Body of pancreas (tissue), 4 donors: ENCODE results near the gene NKTR. TPM values are rescaled to one million over a fixed set of nuclear protein-coding genes. Genes with fewer than 3 reads are reported as not detected.

ENCODE experiments used
- ATAC-seq: fragments of 150-250 bp; one replicate; pipeline ENCODE4 v1.9.1; 2016
- DNase-seq, 4 donors: peaks; one replicate each; pipeline ENCODE4 v3.0.0-alpha.2; 2019
- H3K27ac ChIP-seq, 4 donors: fragments of 200-600 bp; sonication (generic); 1 replicate in 3 of 4; 2 replicates in 1 of 4; pipeline versions ENCODE4 v1.5.1 to v1.6.1; 2016 to 2019; ENCODE audit warnings: mild to moderate bottlenecking in 1 of 4, mixed read lengths in 1 of 4, moderate library complexity in 1 of 4
- H3K27me3 ChIP-seq, 2 donors: fragments of 200-600 bp; sonication (generic); one replicate each; pipeline ENCODE4 v1.6.0; 2016; ENCODE audit warnings: mild to moderate bottlenecking in 1 of 2
- H3K36me3 ChIP-seq, 2 donors: fragments of 200-600 bp; sonication (generic); replicated peaks in 1 of 2; 2 replicates each; pipeline ENCODE4 v1.5.1; 2016; ENCODE audit warnings: low read depth in 2 of 2; ENCODE audit not compliant: insufficient read depth in 1 of 2
- H3K4me1 ChIP-seq: fragments of 200-600 bp; sonication (generic); one replicate; pipeline ENCODE4 v1.6.0; 2016
- H3K4me3 ChIP-seq, 2 donors: fragments of 200-600 bp; sonication (generic); 1 replicate in 1 of 2; 2 replicates in 1 of 2; pipeline ENCODE4 v1.5.1; 2016 to 2019
- H3K9me3 ChIP-seq, 3 donors: fragments of 200-600 bp; sonication (generic); 1 replicate in 2 of 3; 2 replicates in 1 of 3; pipeline ENCODE4 v1.5.1; 2016
- CTCF ChIP-seq, 7 experiments: fragments of 450-650 bp in 4 of 7; fragments of 200-600 bp in 3 of 7; sonication (generic) in 3 of 7; IDR thresholded peaks; one replicate each; pipeline ENCODE4 v1.5.1; 2016 to 2019; ENCODE audit warnings: antibody characterized with exemption in 7 of 7
- POLR2A ChIP-seq, 3 donors: fragments of 450-650 bp; IDR thresholded peaks; one replicate each; pipeline ENCODE4 v1.6.1; 2016; ENCODE audit warnings: antibody characterized with exemption in 3 of 3, mild to moderate bottlenecking in 2 of 3
- WGBS, 2 donors: methylation state at CpG; one replicate each; pipeline ENCODE4 v1.1.5; 2017; 5-methylcytosine and 5-hydroxymethylcytosine counted together
- intact Hi-C: fragments of 100-400 bp; cut with DNase I; formaldehyde crosslinking; loops from one replicate; pipeline ENCODE4 v1.15.1; 2023
- total RNA-seq, 2 donors: library from RNA; depleted of rRNA; stranded (reverse); fragments of >200 nt; gene quantifications; one replicate each; pipeline ENCODE4 v1.1.0, GENCODE V29; 2016

Gene NKTR
- total RNA-seq, 2 donors from 2014 or later: 115 to 128 TPM

- DNase-seq: no peak
- H3K4me1 ChIP-seq: no peaks in the 10 kb centered on the region
- intact Hi-C loops: no loop called here
- no peaks in the 10 kb centered on the region for H3K27me3 ChIP-seq
- H3K36me3 ChIP-seq: no peaks in the 10 kb centered on the region
- no peak overlapping the region for H3K27ac ChIP-seq
- WGBS, 2 donors: 49 to 52% methylated on average over 6 to 8 of the region's 8 CpGs
- H3K9me3 ChIP-seq: no peaks in the 10 kb centered on the region
- H3K4me3 ChIP-seq: no peak overlapping the region
- no peak for ATAC-seq
- no peak for TF ChIP-seq POLR2A (IDR thresholded peaks at IDR 0.05)
- TF ChIP-seq CTCF (IDR thresholded peaks at IDR 0.05): no peak
Measured at GRCh38 chr3:42667523-42668412, 67.3 kb downstream of the NKTR start.

- 83 to 86% methylated on average over 2 of the region's 2 CpGs for WGBS, 2 donors
- intact Hi-C loops: no loop called here
- ATAC-seq: no peak
Measured at GRCh38 chr3:42668413-42668760, 67.9 kb downstream of the NKTR start.

GRCh38 chr3:42668793-42669217, 68.3 kb downstream of the NKTR start:
- no peak overlapping the region for H3K27ac ChIP-seq
- TF ChIP-seq CTCF (IDR thresholded peaks at IDR 0.05) (no peak), POLR2A (IDR thresholded peaks at IDR 0.05) (no peak)
- intact Hi-C loops: no loop called here
- DNase-seq (no peak), ATAC-seq (no peak)
- no peaks in the 10 kb centered on the region for H3K4me1 ChIP-seq
- no peak overlapping the region for H3K4me3 ChIP-seq
- no peaks in the 10 kb centered on the region for H3K9me3 ChIP-seq
- H3K27me3 ChIP-seq: no peaks in the 10 kb centered on the region
- WGBS, 2 donors: 74 to 83% methylated on average over 4 of the region's 4 CpGs
- no peaks in the 10 kb centered on the region for H3K36me3 ChIP-seq

More at GRCh38 chr3:42668413-42668760, 67.9 kb downstream of the NKTR start:
- no peak overlapping the region for H3K4me3 ChIP-seq
- no peaks in the 10 kb centered on the region for H3K9me3 ChIP-seq
- H3K36me3 ChIP-seq: no peaks in the 10 kb centered on the region
- no peaks in the 10 kb centered on the region for H3K4me1 ChIP-seq
- H3K27ac ChIP-seq: no peak overlapping the region
- no peaks in the 10 kb centered on the region for H3K27me3 ChIP-seq
- no peak for DNase-seq
- TF ChIP-seq CTCF (IDR thresholded peaks at IDR 0.05): no peak
- TF ChIP-seq POLR2A (IDR thresholded peaks at IDR 0.05): no peak

GRCh38 chr3:42670051-42670576, 69.6 kb downstream of the NKTR start:
- H3K27me3 ChIP-seq: no peaks in the 10 kb centered on the region
- DNase-seq (no peak), ATAC-seq (no peak)
- 61 to 78% methylated on average over 6 to 7 of the region's 7 CpGs for WGBS, 2 donors
- H3K36me3 ChIP-seq: no peaks in the 10 kb centered on the region
- intact Hi-C loops: no loop called here
- H3K9me3 ChIP-seq: no peaks in the 10 kb centered on the region
- H3K4me3 ChIP-seq: no peak overlapping the region
- no peaks in the 10 kb centered on the region for H3K4me1 ChIP-seq
- no peak for TF ChIP-seq POLR2A (IDR thresholded peaks at IDR 0.05)
- no peak for TF ChIP-seq CTCF (IDR thresholded peaks at IDR 0.05)
- no peak overlapping the region for H3K27ac ChIP-seq
